Measurements from ENCODE around the gene KCNH2.

The KCNH2 gene

DNA sequence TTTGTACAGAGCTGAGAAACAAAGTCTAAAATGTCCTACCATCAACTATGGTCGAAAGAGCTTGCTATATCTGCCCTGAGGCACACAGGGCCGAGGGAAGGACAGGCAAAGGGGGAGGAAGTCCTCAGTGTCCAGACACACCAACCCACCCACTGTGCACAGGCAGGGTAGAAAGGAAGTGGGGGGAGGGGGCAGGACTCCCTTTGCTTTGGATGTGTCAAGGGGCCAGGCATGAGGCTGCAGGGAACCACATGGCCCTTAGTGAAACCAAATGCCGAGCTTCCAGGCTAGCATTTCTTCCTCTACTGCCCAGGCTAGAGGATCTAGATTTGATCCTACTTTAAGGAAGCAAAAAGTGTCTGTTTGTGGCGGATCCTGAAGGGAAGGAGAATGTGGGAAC is 28.6 kb downstream of the KCNH2 start:
- DNase-seq (ENCODE audit: low spot score): no peak
- no peak for FAIRE-seq

DNA sequence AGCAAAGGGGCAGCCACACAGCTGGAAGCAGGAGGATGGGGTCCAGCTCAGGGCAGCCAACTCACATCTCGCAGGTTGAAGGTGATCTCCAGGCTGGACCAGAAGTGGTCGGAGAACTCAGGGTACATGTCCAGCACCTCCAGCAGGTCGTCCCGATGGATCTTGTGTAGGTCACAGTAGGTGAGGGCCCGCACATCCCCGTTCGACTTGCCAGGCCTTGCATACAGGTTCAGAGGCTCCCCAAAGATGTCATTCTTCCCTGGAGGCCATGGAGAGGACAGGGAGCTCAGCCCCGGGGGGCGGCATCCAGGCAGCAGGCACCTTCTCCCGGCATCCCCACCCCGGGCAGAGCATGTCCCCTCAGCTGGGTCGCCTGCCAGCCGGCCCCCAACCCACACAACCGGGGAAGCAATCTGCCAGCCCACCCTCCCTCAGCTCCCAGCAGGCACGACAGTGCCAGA is 29.3 kb downstream of the KCNH2 start:
- DNase-seq (ENCODE audit: low spot score) (no peak), FAIRE-seq (no peak)

DNA sequence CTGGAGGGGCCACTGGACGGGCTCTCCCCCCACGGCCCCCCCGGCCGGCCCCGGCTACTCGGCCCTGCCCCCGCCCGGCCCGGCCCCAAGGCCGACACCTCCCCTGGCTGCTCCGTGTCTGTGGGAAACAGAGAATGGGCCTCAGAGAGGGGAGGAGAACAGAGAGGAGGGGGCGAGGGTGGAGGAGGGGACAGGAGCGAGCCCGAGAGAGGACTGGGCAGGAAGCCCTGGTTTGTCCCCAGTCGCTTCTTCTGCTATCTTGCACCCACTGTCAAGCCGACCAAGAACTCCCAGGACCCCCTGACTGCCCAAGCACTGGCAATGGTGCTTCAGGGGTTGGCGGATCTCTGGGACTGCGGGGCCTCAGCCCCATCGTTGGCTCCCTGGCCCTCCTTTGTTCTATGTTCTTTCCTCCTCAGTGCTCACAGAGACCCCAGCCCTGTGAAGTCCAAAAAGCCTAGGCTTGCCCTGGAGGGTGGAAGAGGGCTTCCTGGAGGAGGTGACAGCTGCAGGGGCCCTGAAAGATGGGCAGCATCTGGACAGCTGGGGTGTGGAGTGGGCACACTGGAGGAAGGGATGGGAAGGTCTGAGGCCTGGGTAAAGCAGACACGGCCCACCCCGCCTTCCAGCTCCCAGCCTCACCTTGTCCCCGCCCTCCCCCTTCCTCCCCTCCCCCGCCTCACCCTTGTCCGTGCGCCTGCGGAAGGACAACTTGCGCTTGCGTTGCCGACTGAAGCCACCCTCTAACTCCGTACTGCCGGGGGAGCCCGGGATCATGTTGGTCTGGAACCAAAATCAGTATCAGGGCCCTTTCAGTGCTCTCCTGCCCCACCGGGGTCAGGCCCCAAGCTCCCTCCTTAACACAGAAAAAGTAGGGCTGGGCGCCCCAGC is 30.1 kb downstream of the KCNH2 start:
- DNase-seq (ENCODE audit: low spot score) (no peak), FAIRE-seq (no peak)

DNA sequence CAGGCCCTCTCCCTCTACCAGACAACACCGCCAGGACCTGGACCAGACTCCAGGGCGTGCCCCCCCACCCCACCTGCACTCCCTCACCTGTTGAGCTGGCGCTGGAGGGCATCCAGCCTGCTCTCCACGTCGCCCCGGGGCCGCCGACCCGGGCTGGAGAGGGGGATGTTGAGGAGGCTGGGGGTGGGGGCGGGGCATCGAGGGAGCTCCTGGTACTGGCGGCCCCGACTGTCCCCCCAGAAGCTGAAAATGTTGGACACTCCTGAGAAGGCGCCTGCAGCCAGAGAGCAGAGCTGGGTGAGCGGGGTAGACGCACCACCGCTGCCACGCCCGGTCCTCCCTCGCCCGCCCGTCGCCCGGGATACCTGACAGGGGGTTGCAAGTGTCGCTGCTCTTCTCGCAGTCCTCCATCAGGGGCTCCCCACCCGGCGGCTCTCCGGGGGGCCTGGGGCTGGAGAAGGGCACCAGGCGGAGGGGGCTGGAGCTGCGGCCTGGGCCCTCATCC is 30.8 kb downstream of the KCNH2 start:
- FAIRE-seq: no peak

DNA sequence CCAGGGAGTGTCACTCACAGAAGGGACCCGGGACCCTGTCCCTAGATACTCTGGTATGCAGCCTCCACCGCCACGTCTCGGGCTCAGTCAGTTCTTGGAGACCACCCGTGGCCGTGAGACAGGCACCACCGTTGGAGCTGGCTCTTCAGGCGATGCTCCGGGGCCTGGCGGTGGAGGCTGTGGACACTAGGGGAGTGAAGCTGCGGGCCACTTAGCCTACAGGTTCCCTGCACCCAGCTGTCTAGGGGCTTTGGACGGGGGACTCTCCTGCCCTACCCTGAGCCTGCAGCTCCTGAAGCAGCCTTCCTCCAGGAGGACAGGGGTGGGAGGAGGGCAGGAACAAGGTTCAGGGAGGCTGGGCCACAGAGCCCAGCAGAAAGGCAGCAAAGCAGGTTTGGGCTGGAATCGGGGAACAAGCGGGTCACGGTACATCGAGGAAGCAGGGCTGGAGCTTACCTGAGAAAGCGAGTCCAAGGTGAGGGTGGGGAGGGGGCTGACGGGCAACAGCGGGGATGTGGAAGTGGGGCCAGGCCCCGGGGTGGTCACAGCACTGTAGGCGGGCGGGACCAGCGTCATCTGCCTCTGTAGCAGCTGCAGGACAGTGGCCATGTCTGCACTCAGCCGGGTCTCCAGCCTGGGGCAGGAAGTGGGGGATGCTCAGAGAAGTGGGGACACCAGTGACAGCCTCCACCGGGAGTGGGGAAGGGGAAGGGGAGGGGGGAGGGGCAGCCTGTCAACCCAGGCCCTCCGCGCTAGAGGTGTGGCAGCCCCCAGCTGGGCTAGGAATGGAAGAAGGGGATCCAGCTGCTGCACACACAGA is 31.5 kb downstream of the KCNH2 start:
- no peak for DNase-seq (ENCODE audit: low spot score)
- no peak for FAIRE-seq

More for the DNA sequence above, 30.8 kb downstream of the KCNH2 start:
- no peak for DNase-seq (ENCODE audit: low spot score)

DNA sequence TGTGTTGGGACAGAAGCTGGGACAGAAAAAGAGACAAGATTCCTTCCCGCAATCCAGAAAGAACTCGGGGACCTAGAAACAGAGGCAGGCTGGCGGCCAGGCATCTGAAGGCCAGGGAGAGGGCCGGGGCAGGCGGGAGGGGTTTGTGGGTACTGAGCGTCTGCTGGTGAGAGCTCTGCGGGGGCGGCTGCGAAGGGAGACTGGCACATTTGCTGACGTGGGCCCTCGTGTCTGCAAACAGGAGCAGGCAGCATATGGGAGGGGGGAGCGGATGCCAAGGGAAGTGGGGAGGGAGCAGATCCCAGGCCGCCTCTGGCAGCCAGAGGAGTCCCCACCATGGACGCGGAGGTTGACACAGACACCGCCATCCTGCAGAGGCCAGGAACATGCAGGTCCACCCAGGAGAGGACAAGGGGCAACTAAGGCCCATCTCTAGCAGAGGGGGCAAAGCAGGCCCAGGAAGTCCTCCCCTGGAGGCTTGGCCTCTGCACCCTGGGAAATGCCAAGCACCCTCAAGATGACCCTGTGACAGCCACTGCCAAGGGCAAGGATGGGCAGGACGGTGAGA is 32.2 kb downstream of the KCNH2 start:
- no peak for FAIRE-seq

DNA sequence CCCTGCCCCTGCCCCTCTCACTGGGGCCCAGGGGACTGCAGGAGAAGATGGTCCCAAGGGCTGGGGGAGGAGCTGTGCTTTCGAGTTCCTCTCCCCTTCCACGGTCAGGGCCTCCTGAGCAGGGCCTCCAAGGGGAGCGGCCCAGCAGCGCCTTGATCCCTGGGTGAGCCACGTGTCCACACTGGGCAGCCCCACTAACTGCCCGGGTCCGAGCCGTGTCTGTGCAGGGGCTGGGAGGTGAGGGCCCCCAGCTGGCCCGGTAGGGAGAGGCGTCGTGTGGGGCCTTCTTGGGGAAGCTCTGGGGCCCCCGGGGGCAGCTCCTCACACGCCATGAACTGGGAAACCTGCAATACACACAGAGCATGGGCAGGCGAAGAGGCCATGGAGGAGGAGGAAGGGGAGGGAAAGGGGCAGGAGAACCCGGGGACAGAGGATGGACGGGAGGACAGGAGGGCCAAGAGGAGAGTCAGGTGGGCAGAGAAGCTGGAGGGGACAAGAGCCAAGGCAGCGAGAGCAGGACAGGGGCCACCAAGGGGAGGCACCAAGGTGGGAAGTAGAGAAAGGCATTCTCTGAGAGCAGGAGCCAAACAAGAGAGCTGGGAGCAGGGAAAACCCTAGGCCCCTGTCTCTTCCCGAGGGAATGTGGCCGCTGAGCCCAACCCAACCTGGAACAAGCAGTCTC is 32.8 kb downstream of the KCNH2 start:
- DNase-seq (ENCODE audit: low spot score): no peak

More for the DNA sequence above, 32.2 kb downstream of the KCNH2 start:
- no peak for DNase-seq (ENCODE audit: low spot score)

DNA sequence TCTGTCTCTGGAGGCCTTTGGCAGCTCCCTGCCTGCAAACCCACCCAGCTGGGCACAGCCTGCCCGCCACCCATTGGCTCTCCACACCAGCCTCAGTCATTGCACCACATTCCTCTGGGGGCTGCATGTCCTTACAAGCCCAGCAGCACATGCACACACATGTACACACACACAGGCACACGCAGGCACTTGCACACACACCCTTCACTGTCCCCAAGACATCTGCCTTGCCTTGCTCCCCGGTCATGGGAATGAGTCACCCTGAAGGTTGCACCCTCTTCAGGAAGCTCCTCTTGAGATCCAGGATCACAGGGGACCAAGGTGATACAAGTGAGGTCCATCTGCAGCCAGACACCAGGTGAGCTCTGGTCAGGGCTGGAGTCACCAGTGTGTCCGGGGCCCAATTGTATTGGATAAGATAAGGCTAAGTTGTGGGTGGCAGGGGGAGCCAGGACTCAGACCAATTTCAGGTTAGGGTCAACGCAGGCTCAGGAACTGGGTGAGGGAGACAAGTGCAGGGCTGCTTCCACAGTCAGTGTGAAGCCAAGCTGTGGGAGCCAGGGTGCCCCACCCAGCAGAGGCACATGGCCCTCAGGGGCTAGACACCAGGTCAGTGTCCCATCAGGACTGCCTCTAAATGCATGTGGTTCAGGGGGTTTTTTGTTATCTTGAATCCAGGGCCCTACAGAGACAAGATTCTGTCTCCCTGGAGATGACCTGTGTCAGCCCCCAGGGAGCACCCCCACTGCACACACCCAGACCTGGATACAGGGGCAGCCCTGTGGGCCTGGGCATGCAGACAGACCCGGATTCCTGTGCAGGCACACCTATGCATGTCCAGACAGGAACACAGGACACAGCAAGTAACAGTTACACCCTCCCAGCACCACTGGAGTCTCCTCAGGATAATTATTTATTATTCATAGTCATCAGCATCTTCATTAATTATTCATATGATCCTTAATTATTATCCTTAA is 33.8 kb downstream of the KCNH2 start:
- FAIRE-seq (no peak), DNase-seq (ENCODE audit: low spot score) (no peak)

More for the DNA sequence above, 32.8 kb downstream of the KCNH2 start:
- no peak for FAIRE-seq

DNA sequence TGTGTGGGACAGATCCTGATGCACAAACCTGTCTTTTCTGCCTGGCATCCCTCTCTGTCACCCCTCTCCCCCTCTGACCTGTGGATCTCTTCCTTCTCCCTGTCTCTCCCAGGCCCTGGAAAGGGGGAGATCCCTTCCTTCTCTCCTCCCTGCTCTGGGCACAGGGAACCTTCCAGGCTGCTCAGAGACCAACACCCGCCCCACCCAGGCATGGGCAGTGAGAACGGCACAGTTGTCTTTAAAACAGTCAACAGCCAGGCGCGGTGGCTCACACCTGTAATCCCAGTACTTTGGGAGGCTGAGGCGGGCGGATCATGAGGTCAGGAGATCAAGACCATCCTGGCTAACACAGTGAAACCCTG is 34.7 kb downstream of the KCNH2 start:
- no peak for DNase-seq (ENCODE audit: low spot score)
- no peak for FAIRE-seq

DNA sequence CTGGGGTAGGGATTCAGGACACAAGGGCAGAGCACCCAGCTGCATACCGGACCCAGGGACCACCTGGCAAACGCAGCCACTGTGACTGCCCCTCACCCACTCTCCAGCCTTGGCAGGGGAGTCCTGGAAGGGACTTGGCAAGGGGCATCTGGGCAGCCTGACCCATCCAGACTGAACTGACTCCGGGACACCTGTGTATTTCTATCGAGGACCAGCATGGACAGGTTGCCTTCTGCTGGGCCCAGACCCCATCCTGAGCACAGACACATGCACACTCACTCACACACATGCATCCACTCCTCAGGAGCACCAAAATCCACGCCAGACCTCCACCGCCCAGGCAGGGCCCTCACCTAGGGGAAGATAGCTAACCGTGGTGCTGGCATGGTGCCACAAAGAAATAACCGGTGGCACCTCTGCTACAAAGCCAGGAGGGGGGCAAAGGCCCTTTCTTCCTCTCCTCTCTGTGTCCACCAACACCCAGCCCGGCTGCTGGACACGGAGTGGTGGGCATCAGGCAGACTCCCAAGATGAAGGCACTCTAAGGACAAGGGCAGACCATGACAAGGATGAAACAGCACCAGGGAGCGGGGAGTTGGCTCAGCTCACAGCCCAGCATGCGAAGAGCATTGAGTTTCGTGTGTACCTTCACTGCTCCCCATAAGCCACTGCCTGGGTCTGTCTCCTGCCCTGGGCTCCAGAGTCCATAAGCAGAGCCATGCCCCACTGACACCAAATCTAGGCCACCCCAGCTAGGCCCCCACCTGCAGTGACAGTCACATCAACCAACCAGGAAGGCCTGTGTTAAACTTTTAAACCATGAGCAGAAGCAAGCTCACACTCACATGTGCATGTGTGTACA is 35.3 kb downstream of the KCNH2 start:
- FAIRE-seq (no peak), DNase-seq (ENCODE audit: low spot score) (no peak)

DNA sequence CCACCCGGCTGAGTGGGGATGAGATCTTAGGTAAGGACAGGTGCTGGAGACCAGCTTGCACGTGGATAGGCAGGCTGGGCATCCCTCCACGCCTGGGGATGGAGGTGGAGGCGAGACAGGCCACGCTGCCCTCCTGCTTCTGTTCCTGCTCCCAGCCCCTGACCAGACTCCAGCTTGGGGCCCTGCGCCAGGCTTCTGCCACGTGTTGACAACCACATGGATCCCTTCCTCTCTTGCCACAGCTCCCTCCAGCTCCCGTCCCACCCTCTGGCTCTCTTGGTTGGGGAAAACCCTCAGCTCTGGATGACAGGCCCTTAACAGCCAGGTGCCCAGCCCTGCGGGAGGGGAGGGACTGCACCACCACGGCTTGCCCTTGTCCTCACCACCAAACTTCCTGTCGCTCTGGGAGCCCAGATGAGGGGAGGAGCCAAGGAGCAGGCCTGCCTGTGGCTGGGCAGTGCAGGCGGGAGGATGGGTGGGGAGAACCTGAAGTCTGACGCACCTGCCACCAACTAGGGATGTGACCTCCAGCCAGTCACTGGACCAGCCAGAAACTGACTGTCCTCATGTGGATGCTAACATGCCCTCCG is 36.0 kb downstream of the KCNH2 start:
- no peak for FAIRE-seq
- no peak for DNase-seq (ENCODE audit: low spot score)

DNA sequence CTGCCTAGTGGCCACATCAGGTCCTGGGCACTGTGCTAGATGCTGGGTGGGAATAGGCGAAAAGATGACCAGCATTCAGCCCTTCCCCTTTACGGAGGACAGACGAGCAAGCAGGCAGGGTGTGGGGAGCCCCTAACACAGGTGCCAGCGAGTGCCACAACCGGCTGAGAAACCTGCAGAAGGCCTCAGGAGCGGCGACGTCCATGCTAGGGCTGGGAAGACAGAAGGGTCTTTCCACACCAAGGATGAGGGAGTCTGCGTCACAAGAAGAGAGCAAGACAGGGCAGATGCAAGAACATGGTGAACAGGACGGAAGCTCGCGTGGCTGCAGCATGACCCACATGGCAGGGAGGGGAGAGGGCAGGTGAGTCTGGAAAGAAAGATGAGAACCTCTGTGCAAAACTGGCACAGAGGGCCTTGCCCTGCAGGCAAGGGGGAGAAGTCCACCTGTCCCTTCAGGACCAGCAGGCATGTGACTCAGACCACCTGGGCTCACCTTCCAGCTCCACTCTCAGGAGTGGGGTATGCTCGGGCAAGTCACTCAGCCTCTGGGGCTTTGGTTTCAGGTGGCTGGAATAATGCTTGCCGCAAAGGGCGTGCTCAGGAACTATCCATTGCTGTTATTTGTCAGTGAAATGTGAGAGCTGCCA is 36.6 kb downstream of the KCNH2 start:
- FAIRE-seq (no peak), DNase-seq (ENCODE audit: low spot score) (no peak)

DNA sequence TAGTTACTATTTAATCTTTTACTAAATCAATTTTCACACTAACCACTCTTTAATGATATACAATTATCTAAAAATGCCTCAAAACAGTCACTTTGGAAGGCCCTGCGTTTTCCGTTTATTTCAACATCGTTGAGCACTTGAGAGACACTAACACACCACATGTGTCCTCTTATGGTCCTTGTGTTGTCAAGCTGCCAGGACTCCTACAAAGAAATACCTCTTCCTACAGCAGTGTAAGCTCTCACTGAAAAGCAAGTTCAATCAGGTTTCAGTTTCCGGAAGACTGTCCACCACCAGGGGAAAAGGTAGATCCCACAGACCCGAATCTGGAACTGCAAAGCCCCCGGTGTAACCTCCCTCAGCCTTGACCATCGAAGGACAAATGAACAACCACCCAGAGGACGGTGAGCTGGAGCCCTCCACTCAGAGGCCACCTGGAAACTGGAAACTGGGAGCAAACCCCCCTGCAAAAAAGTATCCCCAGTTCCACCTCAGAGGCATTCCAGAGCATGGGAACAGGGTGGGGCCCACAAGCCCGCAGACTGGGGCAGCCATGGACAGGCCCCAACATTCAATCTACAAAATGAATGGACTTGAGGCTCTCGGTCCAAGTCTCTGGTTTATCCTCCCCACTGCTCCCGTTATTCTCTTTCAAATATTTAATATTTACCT is 37.6 kb downstream of the KCNH2 start:
- no peak for DNase-seq (ENCODE audit: low spot score)
- FAIRE-seq: no peak

DNA sequence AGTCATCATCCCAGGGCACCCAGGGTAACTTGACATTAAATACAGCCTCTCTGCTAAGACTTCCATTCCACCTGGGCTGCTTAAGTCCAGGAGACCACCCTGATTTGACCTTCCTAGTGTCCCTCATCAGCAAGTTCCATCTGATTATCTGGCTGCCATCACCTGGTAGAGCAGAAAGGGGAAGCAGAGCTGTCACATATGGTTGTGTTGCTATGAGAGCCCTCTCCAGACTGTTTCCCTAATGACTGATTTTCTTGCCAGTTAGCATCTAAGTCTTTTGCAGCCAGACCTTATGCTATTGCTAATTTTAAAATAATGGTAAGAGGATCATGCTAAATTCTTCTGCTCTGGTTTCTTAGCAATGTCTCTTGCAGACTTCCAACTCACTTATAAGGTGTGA is 38.7 kb downstream of the KCNH2 start:
- FAIRE-seq (no peak), DNase-seq (ENCODE audit: low spot score) (no peak)

DNA sequence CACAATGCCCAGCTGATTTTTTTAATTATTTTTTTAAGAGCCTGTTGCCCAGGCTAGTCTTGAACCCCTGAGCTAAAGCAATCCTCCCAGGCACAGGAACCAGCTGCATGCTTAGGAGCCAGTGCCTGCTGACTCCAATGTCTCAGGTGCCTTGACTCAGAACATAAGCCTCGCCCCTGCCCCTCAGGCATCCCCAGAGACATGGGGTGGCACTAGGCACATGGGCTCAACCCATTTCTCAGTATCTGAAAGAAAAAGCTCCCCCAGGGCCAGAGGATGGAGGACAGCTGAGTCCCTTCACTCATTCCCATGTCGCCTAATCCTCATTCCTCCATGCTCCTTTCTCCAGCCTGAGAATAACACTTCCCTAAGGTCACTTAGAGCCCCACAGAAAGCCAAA is 39.1 kb downstream of the KCNH2 start:
- FAIRE-seq (no peak), DNase-seq (ENCODE audit: low spot score) (no peak)

DNA sequence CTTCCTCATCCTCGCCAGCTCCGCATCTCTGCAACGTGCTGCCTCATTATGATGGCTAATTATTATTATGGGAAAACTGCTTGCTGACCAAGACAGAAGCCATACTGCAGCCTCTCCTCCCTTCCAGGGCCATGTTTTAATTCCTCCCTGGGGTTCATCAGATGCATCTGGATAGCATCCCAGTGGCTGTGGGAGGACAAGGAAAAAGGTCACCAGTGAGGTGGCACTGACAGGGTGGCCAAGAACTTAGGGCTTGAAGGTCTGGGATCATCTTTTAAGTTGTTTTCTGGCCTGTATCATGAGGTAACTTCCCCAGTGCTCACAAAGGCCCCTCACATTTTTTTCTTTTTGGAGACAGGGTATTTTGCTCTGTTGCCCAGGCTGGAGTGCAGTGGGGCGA is 39.6 kb downstream of the KCNH2 start:
- DNase-seq (ENCODE audit: low spot score) (no peak), FAIRE-seq (no peak)

DNA sequence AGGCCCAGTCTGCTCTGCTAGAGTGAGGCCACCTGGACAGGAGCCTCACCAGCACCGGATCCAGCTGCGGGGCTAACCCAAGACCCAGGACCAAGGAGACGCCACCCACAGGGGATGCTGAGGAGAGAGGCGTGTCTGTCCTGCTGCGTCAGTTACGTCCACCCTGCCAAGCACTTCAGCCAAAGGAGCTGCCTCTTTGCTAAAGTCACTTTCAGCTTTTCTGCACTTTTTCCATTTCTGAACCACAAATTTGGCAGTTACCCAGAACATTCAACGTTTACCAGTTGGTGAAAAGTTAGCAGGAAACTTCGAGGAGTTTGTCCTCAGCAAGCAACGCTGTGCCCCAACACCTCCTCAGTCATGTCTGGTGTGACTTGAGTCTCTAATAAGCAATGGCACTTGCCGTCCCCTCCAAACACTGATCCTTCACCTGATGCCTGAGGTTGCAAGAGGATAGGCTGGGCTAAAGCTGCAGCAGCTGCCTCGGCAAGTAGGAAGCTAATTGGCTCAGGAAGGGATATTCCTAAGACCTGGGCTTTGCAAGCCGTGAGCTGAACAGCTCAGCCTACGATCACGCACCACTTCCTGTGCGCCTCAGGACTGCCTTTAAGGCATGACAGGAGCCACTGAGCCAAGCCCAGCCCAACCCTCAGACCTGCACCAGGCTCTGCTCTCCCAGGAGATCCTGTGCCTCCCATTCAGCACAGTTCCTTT is 40.1 kb downstream of the KCNH2 start:
- FAIRE-seq: no peak
- DNase-seq (ENCODE audit: low spot score): no peak
